Adrenal gland (tissue), 12 donors: Measurements from ENCODE around the gene GRM4. TPM values are rescaled to one million over a fixed set of nuclear protein-coding genes. Genes with fewer than 3 reads are reported as not detected.

Experiments
- DNase-seq, 7 donors: peaks; one replicate each; pipeline ENCODE4 v3.0.0-alpha.2; 2019 to 2020
- H3K27ac ChIP-seq, 5 donors: fragments of 200-600 bp; sonication (generic) in 4 of 5; 1 replicate in 3 of 5; 2 replicates in 2 of 5; pipeline versions ENCODE4 v1.5.1 to v1.8.0; 2016 to 2020; ENCODE audit warnings: mild to moderate bottlenecking in 1 of 5
- H3K27me3 ChIP-seq: fragments of 200-600 bp; 2 replicates; pipeline ENCODE4 v1.8.0; 2021
- H3K36me3 ChIP-seq, 2 donors: fragments of 200-600 bp; replicated peaks in 1 of 2; 1 replicate in 1 of 2; 2 replicates in 1 of 2; pipeline versions ENCODE4 v1.5.1 to v1.8.0; 2018 to 2022
- H3K4me1 ChIP-seq, 2 donors: fragments of 200-600 bp; replicated peaks in 1 of 2; 1 replicate in 1 of 2; 2 replicates in 1 of 2; pipeline versions ENCODE4 v1.5.1 to v1.8.0; 2018 to 2021
- H3K4me3 ChIP-seq, 4 donors: fragments of 200-600 bp; sonication (generic) in 3 of 4; one replicate each; pipeline ENCODE4 v1.5.1; 2016 to 2018
- H3K9me3 ChIP-seq, 3 donors: fragments of 200-600 bp; sonication (generic) in 1 of 3; replicated peaks in 1 of 3; 1 replicate in 2 of 3; 2 replicates in 1 of 3; pipeline versions ENCODE4 v1.5.1 to v1.8.0; 2016 to 2021
- POLR2A ChIP-seq, 2 donors: fragments of 450-650 bp; IDR thresholded peaks; one replicate each; pipeline ENCODE4 v1.6.1; 2017; ENCODE audit warnings: antibody characterized with exemption in 2 of 2, mild to moderate bottlenecking in 2 of 2, moderate library complexity in 1 of 2
- WGBS, 4 donors: extraction: QIAGEN DNeasy Blood & Tissue Kit in 2 of 4; methylation state at CpG; one replicate each; pipeline versions ENCODE4 v1.1.5 to v1.1.7; 2013 to 2017; 5-methylcytosine and 5-hydroxymethylcytosine counted together
- intact Hi-C, 2 donors: fragments of 100-400 bp; cut with DNase I; formaldehyde crosslinking; loops; one replicate each; pipeline versions ENCODE4 v1.14.1 to v1.15.0; 2022 to 2023
- polyA plus RNA-seq, 3 donors: library from polyadenylated mRNA; stranded (reverse); fragments of 200-250 nt in 2 of 3; fragments of 350-450 nt in 1 of 3; fragmentation: Illumina TruSeq in 1 of 3; extraction: RNeasy Lipid Tissue Mini Kit (QIAGEN cat#74804) in 1 of 3; gene quantifications; one replicate each; pipeline ENCODE4 v1.2.3, GENCODE V29; 2013 to 2014
- total RNA-seq, 9 donors: library from RNA; depleted of rRNA in 4 of 9; stranded (reverse); fragments of >200 nt in 4 of 9; fragments of 120-200 nt in 1 of 9; fragmentation: NEBNext Ultra II Directional in 1 of 9; extraction: Animal tissue kit (Norgen Biotek cat#: 25700) in 1 of 9; gene quantifications; one replicate each; pipeline versions ENCODE4 v1.1.0 to v1.2.4, GENCODE V29; 2013 to 2023
- TF ChIP-seq, protein P1 (sequence below), 6 experiments: fragments of 450-650 bp in 4 of 6; fragments of 200-600 bp in 2 of 6; sonication (generic) in 1 of 6; IDR thresholded peaks; 1 replicate in 5 of 6; 2 replicates in 1 of 6; pipeline versions ENCODE4 v1.5.1 to v1.8.0; 2016 to 2021; ENCODE audit warnings: antibody characterized with exemption in 6 of 6, mild to moderate bottlenecking in 2 of 6, moderate library complexity in 1 of 6
- donor health status: healthy with polysubstance abuse.
- donor health status: Bipolar disorder and iron deficiency.
- donor health status: DM: yes; HTN: yes; CAD: no.
- donor health status: DM: no; HTN: no; CAD: no.
- donor health status: DM: no; HTN: no; CAD: no.
- donor health status: DM: yes; HTN: yes; CAD: no.

GRM4 gene
- total and polyA plus RNA-seq, 12 donors, result 0.06 TPM; not detected in 11

DNA sequence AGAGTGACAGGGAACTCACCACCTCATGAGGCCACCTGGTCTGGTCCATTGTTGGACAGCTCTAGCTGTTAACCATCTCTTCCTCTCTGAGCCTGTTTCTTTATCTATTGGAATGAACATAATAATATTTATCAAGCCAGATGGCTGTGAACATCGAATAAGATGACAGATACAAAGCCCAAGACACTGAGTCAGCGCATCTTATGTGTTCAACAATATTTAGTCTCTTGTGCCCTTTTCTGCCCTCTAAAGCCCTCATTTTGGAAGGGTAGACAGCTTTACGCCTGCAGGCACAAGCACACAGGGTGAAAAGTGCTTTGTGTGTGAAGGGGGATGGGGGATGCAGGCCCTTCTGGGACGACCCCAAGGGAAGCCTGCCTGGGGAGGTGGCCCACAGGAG is 164.0 kb downstream of the GRM4 start:
- no peak for TF ChIP-seq POLR2A (IDR thresholded peaks at IDR 0.05)
- TF ChIP-seq, protein P1, sequence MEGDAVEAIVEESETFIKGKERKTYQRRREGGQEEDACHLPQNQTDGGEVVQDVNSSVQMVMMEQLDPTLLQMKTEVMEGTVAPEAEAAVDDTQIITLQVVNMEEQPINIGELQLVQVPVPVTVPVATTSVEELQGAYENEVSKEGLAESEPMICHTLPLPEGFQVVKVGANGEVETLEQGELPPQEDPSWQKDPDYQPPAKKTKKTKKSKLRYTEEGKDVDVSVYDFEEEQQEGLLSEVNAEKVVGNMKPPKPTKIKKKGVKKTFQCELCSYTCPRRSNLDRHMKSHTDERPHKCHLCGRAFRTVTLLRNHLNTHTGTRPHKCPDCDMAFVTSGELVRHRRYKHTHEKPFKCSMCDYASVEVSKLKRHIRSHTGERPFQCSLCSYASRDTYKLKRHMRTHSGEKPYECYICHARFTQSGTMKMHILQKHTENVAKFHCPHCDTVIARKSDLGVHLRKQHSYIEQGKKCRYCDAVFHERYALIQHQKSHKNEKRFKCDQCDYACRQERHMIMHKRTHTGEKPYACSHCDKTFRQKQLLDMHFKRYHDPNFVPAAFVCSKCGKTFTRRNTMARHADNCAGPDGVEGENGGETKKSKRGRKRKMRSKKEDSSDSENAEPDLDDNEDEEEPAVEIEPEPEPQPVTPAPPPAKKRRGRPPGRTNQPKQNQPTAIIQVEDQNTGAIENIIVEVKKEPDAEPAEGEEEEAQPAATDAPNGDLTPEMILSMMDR (IDR thresholded peaks at IDR 0.05), result no peak
- Histone ChIP-seq H3K9me3 (no peaks in the 10 kb centered on the region), H3K4me1 (no peaks in the 10 kb centered on the region), H3K27ac (no peak overlapping the region), H3K27me3 (no peaks in the 10 kb centered on the region), H3K36me3 (no peaks in the 10 kb centered on the region), H3K4me3 (no peak overlapping the region)
- WGBS, 4 donors, result 74 to 79% (median 76%) methylated on average over 4 of the region's 4 CpGs
- DNase-seq, result no peak
- intact Hi-C loops, result no loop called here

DNA sequence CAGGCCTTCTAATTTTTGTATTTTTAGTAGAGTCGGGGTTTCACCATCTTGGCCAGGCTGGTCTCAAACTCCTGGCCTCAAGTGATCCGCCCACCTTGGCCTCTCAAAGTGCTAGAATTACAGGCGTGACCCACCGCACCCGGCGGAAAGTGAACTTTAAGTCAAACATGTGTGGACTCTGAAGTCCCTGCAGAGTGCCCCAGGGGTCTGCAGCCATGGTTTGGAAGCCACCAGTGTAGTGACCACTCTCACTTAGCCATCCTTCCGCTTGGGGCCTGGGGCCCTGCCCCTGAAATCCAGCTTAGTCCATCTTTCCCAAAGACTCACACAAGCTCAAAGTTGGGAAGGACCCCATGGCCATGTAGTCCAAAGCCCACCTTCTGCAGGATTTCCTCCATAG is 164.5 kb downstream of the GRM4 start:
- no peaks in the 10 kb centered on the region for H3K36me3 ChIP-seq
- TF ChIP-seq, protein P1 (IDR thresholded peaks at IDR 0.05), result no peak
- no peak for TF ChIP-seq POLR2A (IDR thresholded peaks at IDR 0.05)
- no peak for DNase-seq
- peaks cover 1% of the 10 kb centered on the region for H3K27me3 ChIP-seq
- no peak overlapping the region for H3K27ac ChIP-seq
- 88 to 92% (median 90%) methylated on average over 7 of the region's 7 CpGs for WGBS, 4 donors
- no peak overlapping the region for H3K4me3 ChIP-seq
- H3K4me1 ChIP-seq, result no peaks in the 10 kb centered on the region
- intact Hi-C loops, result no loop called here
- H3K9me3 ChIP-seq, result no peaks in the 10 kb centered on the region

DNA sequence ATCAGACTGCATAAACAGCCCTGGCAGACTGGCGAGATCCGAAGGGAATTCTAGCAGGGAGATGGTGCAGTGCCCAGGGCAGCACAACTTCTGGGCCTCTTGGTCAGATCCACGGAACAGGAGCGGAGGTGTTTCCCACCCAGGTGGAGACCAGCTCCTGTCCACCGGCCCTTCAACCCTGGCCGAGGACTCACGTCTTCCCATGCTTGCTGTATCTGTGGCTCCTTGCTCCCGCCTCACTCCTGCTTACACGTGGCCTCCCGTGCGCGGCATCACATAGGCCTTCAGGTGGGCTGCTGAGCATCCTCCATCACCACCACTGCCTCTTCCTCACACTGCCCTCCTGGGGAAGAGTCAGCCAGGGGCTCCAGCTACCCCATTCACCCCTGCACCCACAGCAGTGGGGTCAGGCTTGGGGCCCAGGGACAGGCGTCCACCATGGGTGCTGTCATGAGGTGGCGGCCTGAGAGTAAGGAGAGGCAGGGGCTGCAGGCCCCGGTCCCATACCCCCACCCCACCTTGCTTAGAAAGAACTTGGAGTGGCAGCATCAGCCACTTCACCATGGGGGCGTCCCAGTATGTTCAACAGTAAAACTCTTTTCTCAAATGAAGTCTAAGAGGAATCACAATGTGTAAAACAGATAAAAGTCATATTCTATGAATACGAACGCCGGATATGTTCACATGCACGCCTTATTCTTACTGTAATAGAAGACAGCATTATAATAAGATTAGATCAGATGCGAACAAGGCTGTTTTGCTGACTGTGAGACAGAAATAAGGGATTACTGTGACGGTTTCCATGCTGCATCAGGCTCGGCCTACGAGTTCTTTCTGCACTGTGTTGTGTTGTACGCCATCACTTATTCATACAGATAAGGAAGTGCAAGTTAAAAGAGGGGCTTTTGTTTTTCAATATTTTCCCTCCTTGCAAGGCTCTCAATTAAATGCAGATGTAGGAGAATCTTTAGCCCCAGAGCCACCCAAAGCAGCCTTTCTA is 165.4 kb downstream of the GRM4 start:
- no peak overlapping the region for H3K27ac ChIP-seq
- intact Hi-C loops, result no loop called here
- H3K4me1 ChIP-seq, result no peaks in the 10 kb centered on the region
- H3K36me3 ChIP-seq, result no peaks in the 10 kb centered on the region
- peaks cover 11% of the 10 kb centered on the region for H3K27me3 ChIP-seq
- H3K9me3 ChIP-seq, result no peaks in the 10 kb centered on the region
- H3K4me3 ChIP-seq, result no peak overlapping the region
- 82 to 88% (median 84%) methylated on average over 21 to 25 of the region's 25 CpGs for WGBS, 4 donors
- no peak for TF ChIP-seq POLR2A (IDR thresholded peaks at IDR 0.05)
- TF ChIP-seq, protein P1 (IDR thresholded peaks at IDR 0.05), result no peak
- no peak for DNase-seq

DNA sequence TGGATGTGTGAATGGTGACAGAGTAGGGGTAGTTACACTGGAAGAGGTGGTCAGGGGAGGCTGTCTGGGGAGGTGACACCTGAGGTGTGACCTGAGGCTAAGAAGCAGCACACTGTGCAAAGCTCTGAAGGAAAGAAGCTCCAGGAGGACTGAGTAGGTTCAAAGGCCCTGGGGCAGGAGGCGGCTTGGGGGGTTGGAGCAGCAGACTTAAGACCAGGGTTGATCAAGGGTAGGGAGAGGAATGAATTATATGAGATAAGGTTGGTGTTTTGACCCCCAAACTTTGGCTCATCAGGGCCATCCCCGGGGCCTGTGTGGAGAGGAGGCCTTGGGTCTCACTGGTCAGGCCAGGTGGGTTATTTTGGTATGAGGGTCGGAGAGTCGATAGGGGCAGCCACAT is 166.1 kb downstream of the GRM4 start:
- DNase-seq, result peak in 1 of 7 donors; percentile 4
- intact Hi-C loops, result no loop called here
- TF ChIP-seq, protein P1 (IDR thresholded peaks at IDR 0.05), result no peak
- no peak for TF ChIP-seq POLR2A (IDR thresholded peaks at IDR 0.05)
- 59 to 80% (median 69%) methylated on average over 4 of the region's 4 CpGs for WGBS, 4 donors
- H3K27ac ChIP-seq, result no peak overlapping the region
- H3K27me3 ChIP-seq, result peaks cover 15% of the 10 kb centered on the region
- H3K4me3 ChIP-seq, result no peak overlapping the region
- H3K36me3 ChIP-seq, result no peaks in the 10 kb centered on the region
- H3K4me1 ChIP-seq, result no peaks in the 10 kb centered on the region
- H3K9me3 ChIP-seq, result no peaks in the 10 kb centered on the region
